HG03064 (cell line): Measurements from ENCODE around the gene DMD.
"Not testable (repeated sequence)": the region's sequence is repeated elsewhere in the genome, so short reads cannot be mapped to it uniquely, and the experiment has no call there.

Experiments
- ATAC-seq: cut with Tn5 transposase; IDR thresholded peaks from one replicate; pipeline ENCODE4 v1.9.1; 2021; ENCODE audit warnings: low read depth; ENCODE audit not compliant: unreplicated experiment

The DMD gene

GRCh38 chrX:31661280-31661810 lies 1550.0 kb downstream of the DMD start:
- ATAC-seq, result no peak

DNA sequence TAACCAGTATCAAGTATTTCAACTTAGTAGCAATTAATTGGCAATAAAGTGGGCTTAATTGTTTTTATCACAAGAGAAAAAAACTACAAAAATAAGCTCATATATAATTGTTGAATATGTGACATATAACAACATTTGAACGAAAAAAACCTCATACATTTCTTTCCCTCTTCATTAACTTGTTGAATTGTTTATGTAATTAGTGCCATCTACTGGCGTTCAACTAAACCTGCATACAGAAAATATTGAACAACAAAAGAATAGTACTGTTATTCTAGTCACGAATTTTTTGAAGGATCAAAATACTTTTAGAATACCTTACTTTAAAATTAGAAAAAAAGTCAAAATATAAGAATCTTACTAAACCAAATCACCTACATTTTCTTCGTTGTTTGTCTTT lies 1553.0 kb downstream of the DMD start:
- no peak for ATAC-seq

DNA sequence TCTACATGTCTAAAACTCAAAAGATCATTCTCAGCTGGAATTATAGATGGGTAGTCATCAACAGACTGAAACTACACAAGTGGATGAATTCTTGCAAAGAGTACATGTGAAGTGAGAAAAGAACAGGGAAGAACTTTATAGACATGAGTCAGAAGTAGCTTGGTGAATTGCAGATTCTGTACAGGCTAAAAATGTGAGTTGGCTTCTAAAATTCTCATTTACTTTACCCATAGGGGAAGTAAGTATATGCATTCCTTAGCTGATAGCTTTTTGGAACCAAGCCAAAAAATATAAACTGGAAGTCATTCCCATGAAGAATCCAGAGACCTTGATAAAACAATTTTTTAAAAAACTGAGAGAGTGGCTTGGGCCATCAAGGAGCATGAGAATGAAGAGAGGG lies 1555.3 kb downstream of the DMD start:
- no peak for ATAC-seq

DNA sequence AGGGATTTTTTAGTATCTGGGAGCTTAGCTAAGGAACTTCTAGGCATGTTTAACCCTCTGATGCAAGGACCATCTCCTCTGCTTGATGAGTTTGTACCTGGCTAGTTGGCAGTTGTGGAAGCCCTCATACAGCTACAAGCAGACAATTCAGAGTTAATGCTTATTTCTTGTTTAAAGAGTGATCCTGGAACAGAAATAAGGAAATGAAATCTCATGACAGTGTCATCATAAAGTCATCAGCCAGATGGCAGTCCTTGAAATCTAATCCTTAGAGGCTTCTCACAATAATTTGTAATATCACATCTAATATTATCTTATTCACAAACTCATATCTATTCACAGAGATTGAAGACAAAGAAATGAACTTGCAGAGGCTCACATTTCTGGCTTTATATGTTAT lies 1557.9 kb downstream of the DMD start:
- ATAC-seq, result no peak

- ATAC-seq, result no peak
Measured at GRCh38 chrX:31652650-31653049, 1558.7 kb downstream of the DMD start.

GRCh38 chrX:31649201-31649600 lies 1562.1 kb downstream of the DMD start:
- no peak for ATAC-seq

DNA sequence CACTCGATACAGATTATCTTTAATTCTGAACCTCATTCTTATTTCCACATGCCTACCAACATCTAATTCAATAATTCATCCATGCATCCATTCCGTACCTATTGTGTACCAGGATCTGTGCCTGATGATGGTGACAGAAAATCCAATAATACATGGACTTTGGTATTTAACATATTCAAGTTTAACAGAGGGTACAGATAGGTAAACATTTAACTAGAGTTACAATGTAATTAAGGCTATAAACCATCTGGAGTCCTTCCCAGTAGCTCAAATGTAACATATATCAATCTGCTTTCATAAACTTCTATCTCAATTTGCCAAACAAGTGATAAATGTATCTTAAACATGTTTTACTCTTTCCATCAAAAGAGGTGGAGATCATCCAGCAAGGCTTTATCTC lies 1578.0 kb downstream of the DMD start:
- ATAC-seq, result no peak

DNA sequence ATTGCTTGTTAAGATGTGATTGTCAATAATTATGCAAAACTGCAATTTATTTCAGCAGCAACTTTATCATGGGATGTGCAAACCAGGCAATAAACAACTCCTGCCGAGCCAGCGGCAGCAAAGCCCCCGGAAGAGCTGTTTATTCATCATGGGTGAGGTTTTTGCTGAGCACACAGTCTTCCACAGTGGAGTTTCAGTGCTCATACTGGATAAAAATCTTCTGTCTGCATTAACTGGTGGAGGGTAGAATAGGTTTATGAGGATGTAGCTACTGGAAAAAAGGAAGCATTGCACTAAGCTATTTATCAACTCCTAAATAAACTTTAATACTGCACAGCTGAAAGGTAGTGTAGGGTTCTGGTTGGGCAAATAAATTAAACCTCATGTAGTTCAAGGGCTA lies 1582.2 kb downstream of the DMD start:
- no peak for ATAC-seq

DNA sequence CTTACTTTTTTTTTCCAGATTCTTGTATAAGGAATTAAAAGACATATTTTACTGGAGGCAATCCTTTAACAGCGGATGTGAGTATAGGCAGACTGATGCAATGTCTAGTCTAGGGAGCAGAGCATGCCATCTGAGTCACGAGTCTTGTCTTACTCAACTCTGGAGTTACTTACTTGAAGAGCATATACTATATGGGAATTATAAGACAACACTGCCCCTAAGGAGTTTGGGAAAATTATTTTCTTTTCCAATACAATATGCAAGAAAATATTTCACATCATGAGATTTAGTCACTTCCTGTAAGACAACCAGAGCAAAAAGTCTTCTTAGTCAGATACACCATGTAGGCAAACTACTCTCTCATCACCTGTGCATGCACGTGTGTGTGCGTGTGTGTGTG lies 1602.2 kb downstream of the DMD start:
- no peak for ATAC-seq

- no peak for ATAC-seq
Measured at GRCh38 chrX:31608638-31609037, 1602.7 kb downstream of the DMD start.

DNA sequence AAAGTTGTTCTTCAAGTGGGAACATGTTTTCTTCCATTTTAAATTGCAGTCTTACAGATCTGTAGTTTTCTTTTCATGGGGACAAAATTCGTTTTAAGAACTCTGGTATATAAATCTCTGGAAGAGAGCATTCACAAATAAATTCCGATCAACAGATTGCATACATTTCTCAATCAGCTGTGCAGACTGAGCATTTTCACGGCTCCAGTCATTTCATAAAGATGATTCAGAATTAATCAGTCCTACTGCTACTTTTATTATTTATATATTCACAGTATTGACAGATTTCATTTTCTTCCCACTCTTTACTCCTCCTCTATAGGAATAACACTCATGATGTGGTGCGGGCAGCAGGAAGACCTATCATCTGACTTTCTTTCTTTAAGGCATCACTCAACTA lies 1604.6 kb downstream of the DMD start:
- no peak for ATAC-seq

DNA sequence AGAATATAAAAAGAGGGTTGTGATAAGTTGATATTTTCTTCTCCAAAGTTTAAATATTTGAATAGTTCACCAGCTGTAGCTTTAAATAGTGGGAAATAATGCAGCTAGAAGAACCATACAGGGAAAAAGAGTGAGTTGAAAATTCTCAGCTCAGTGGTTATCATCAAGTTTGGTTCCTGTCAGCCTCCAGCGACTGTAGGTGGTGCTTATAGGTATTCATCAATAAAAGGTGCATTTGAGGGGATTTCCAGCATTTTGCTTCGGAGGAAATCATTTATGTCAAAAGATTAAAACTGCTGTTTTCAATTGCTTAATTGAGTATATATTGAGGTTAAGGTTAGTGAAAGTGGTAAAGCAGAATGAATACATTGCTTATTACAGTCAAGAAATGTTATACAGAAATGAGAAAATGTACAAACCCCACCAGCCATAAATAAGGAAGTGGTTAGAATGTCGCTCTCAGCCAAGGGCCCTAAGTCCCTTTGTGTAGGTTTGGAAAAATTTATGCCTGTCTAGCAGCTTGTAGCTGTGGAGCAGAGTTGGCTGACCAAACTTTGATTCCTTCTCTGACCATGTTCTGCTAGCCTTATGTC lies 1606.6 kb downstream of the DMD start:
- ATAC-seq, result peak; percentile 86

DNA sequence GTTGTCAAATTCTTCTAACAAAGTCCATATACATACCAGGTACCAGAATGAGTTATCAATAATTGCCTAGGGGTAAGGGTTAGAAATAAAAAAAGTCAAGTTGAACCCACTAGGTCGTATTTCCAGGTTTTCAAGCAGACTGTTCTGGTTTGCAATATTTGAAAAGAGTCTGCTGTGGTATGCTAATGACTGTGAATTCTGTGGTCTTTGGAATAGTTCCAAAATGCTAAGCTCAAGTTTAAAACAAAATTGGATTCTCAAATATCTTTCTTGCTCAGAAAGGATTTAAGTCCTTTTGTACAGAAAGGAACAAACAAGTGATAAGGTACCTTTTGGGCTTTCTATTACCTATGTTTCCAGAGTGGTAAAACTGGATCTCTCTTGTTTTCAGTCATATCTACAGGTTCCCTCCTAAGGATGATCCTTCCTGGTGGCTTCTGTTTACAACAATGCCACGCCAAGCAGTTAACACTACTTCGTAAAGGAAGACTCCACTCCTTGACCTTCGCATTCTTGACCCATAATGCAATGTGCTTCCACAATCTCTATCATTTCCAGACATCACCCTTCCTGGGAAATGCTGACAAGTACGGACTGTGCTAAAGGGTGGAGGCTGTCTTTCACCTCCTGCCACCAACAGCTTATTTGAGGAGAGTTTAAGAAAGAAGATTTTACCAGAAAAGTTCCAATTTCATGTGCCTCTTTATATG lies 1607.8 kb downstream of the DMD start:
- no peak for ATAC-seq

GRCh38 chrX:31600823-31601222 lies 1610.5 kb downstream of the DMD start:
- ATAC-seq, result no peak

DNA sequence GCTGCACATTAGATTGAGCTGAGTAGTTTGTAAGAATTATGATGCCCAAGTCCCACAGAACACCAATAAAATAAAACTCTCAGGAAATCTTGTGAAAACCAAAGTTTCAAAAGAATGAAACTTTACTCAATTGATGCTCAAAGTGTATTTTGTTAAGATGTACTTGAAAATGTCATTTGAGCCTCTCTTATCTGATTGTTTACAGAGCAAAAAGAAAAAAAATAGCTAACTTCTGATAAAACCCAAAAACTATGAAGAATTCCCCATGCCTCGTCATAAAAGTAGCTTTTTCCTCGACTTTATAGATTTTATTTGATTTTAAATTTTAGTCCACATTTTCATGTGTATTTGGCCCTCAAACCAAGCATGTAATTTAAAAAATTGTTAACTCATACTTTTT lies 1618.0 kb downstream of the DMD start:
- no peak for ATAC-seq

- no peak for ATAC-seq
Measured at GRCh38 chrX:31591355-31591754, 1620.0 kb downstream of the DMD start.

DNA sequence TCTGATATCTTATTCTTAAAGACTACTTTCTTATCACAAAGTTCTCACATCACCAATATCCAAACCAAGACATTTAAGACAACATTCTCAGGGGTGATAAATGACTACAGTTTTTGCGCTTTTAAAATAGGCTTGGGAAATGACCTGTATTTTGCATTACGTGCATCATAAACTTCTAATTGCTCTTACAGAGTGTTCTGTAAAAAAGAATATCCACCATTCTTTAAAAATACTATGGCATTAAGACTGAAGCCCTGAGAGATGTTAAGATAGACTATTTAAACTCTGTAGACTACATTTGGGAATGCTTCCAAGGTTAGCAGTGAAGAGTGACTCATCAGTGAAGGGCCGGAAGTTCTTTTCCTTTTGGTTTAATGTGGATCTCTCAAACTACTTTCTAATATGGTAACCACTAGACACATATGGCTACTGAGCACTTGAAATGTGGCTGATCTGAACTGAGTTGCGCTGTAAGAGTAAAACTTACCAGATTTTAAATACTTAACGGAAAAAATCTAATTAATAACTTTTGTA lies 1620.7 kb downstream of the DMD start:
- ATAC-seq, result no peak

GRCh38 chrX:31589503-31589902 lies 1621.8 kb downstream of the DMD start:
- ATAC-seq, result no peak

GRCh38 chrX:31588355-31588754 lies 1623.0 kb downstream of the DMD start:
- ATAC-seq, result no peak

DNA sequence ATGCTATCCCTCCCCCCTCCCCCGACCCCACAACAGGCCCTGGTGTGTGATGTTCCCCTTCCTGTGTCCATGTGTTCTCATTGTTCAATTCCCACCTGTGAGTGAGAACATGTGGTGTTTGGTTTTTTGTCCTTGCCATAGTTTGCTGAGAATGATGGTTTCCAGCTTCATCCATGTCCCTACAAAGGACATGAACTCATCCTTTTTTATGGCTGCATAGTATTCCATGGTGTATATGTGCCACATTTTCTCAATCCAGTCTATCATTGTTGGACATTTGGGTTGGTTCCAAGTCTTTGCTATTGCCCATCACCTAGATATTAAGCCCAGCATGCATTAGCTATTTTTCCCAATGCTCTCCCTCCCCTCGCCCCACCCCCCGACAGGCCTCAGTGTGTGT lies 1627.5 kb downstream of the DMD start:
- ATAC-seq, result not testable (repeated sequence)

GRCh38 chrX:31580726-31581125 lies 1630.6 kb downstream of the DMD start:
- no peak for ATAC-seq

GRCh38 chrX:31580227-31580626 lies 1631.1 kb downstream of the DMD start:
- ATAC-seq, result no peak
